Fibroblast of the aortic adventitia (primary cell): Measurements from ENCODE around the gene EXOG. TPM values are rescaled to one million over a fixed set of nuclear protein-coding genes. Genes with fewer than 3 reads are reported as not detected.

Source experiments
- DNase-seq: peaks from one replicate; pipeline ENCODE4 v3.0.0-alpha.2; 2010; ENCODE audit warnings: low read depth
- H3K4me3 ChIP-seq: 2 replicates; pipeline ENCODE4 v1.5.1; 2011; ENCODE audit warnings: low read depth, mild to moderate bottlenecking, control low read depth, low read length, moderate library complexity
- CTCF ChIP-seq: IDR thresholded peaks from 2 replicates; pipeline ENCODE4 v1.5.1; 2011; ENCODE audit warnings: mild to moderate bottlenecking, low read length, control low read depth, inconsistent platforms; ENCODE audit not compliant: insufficient read depth
- total RNA-seq: library from RNA; depleted of rRNA; stranded (reverse); fragments of >200 nt; gene quantifications from 2 replicates; pipeline ENCODE4 v1.2.3, GENCODE V29; 2012; ENCODE audit warnings: low replicate concordance

The EXOG gene
- total RNA-seq, 1 donor, result 14.4 TPM

GRCh38 chr3:38519651-38520050 is 23.5 kb downstream of the EXOG start:
- TF ChIP-seq CTCF, result no peak

GRCh38 chr3:38521391-38521987 is 25.3 kb downstream of the EXOG start:
- peak; percentile 85 for DNase-seq
- peak; percentile 89 for TF ChIP-seq CTCF
- no peak overlapping the region for H3K4me3 ChIP-seq

More at GRCh38 chr3:38519651-38520050, 23.5 kb downstream of the EXOG start:
- H3K4me3 ChIP-seq, result no peak overlapping the region
- no peak for DNase-seq

GRCh38 chr3:38522002-38522401 is 25.9 kb downstream of the EXOG start:
- TF ChIP-seq CTCF, result no peak
- DNase-seq, result no peak
- H3K4me3 ChIP-seq, result no peak overlapping the region

- peak; percentile 36 for DNase-seq
- H3K4me3 ChIP-seq, result no peak overlapping the region
- TF ChIP-seq CTCF, result no peak
Observed at GRCh38 chr3:38524141-38524739, 28.1 kb downstream of the EXOG start.

GRCh38 chr3:38526792-38527191 is 30.7 kb downstream of the EXOG start:
- TF ChIP-seq CTCF, result no peak
- no peak for DNase-seq

GRCh38 chr3:38528457-38528856 is 32.3 kb downstream of the EXOG start:
- no peak for DNase-seq

More at GRCh38 chr3:38526792-38527191, 30.7 kb downstream of the EXOG start:
- H3K4me3 ChIP-seq, result no peak overlapping the region

More at GRCh38 chr3:38528457-38528856, 32.3 kb downstream of the EXOG start:
- no peak for TF ChIP-seq CTCF
- H3K4me3 ChIP-seq, result no peak overlapping the region
